ENCODE results near the gene MAST4. TPM values are rescaled to one million over a fixed set of nuclear protein-coding genes. Genes with fewer than 3 reads are reported as not detected.
A peak's percentile ranks its signal among the peaks of the same experiment; 100 is the strongest.

The MAST4 gene
- total and polyA plus RNA-seq, 2 donors (not counting 1 experiment from before 2014, with no cell fraction given): 2.5 to 57.1 TPM

DNA sequence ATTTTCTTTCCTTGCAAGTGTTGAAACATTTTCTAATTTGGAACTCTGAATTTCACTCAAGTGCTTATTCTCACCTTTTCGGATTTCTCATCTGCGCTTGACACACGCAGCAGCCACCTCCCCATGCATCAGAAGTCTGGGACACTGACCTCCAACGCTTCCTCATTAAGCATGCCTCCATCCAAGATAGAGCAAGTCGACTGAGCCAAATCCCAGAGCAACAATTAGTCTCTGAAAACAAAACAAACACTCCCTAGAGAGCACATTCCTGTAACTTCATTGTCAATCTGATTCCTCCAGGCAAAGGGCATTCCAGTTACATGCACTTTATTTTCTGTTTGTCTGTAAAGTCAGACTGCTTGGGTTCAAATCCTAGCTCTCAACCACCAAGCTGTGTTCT lies 594.7 kb downstream of the MAST4 start:
- peaks cover 45% of the 10 kb centered on the region for H4K20me1 ChIP-seq (ENCODE audit: control insufficient read depth, insufficient read depth, low read length, poor library complexity, severe bottlenecking)
- peak overlapping the region; percentile 79 for H3K4me3 Mint-ChIP-seq
- intact Hi-C loops (cut with micrococcal nuclease): loop anchor here (10.0 kb wide), 2 partner anchors 1024 to 1244 kb away; partner anchors contain the start of gene PIK3R1
- H3K9me3 Mint-ChIP-seq (ENCODE audit: insufficient read depth): no peaks in the 10 kb centered on the region
- ChIA-PET CTCF (interaction anchor here (3.5 to 9.8 kb wide), 2 partner anchors 16 to 24 kb away, joined by 37 to 139 read pairs; no protein-coding TSS in a partner anchor), POLR2A (interaction anchor here (1.0 to 1.3 kb wide), 2 partner anchors 13 to 31 kb away, joined by 3 read pairs; no protein-coding TSS in a partner anchor)
- no peaks in the 10 kb centered on the region for H3K27me3 ChIP-seq (replicated peaks in 1 of 4; ENCODE audit: control extremely low read depth in 1 of 4, control insufficient read depth in 3 of 4, insufficient read depth in 4 of 4, low read length in 3 of 4)
- DNase-seq (no peak), ATAC-seq (ENCODE audit: low read depth) (no peak)
- H3K4me1 Mint-ChIP-seq: peaks cover 96% of the 10 kb centered on the region
- H3K4me2 ChIP-seq (replicated peaks; ENCODE audit: low read depth, low read length, poor library complexity, severe bottlenecking): peak overlapping the region; percentile 89
- H3K9me3 ChIP-seq (ENCODE audit: control extremely low read depth in 1 of 3, control insufficient read depth in 2 of 3, insufficient read depth in 1 of 3, low read length in 2 of 3): peaks cover 0 to 9% (median 3%) of the 10 kb centered on the region in 3 donors
- peaks cover 100% of the 10 kb centered on the region for H3K79me2 ChIP-seq (ENCODE audit: control insufficient read depth, insufficient read depth, low read length)
- H3K27ac ChIP-seq (ENCODE audit: low read length in 2 of 2): peak overlapping the region in 1 of 2 donors; percentile 98
- peak overlapping the region in 3 of 5 experiments; percentile 5 to 45 (median 13) for H3K4me3 ChIP-seq (ENCODE audit: control extremely low read depth in 1 of 5, extremely low read depth in 1 of 5, insufficient read depth in 1 of 5, low read depth in 2 of 5, low read length in 4 of 5)
- peaks cover 14 to 83% of the 10 kb centered on the region in 2 experiments for H3K36me3 ChIP-seq (replicated peaks in 1 of 2; ENCODE audit: control extremely low read depth in 1 of 2, control insufficient read depth in 1 of 2, extremely low read depth in 1 of 2, insufficient read depth in 2 of 2, low read length in 1 of 2)
- peak overlapping the region; percentile 25 for H3K9ac ChIP-seq (ENCODE audit: low read length)
- H3K27ac Mint-ChIP-seq: peak overlapping the region; percentile 97
- TF ChIP-seq, protein P1, sequence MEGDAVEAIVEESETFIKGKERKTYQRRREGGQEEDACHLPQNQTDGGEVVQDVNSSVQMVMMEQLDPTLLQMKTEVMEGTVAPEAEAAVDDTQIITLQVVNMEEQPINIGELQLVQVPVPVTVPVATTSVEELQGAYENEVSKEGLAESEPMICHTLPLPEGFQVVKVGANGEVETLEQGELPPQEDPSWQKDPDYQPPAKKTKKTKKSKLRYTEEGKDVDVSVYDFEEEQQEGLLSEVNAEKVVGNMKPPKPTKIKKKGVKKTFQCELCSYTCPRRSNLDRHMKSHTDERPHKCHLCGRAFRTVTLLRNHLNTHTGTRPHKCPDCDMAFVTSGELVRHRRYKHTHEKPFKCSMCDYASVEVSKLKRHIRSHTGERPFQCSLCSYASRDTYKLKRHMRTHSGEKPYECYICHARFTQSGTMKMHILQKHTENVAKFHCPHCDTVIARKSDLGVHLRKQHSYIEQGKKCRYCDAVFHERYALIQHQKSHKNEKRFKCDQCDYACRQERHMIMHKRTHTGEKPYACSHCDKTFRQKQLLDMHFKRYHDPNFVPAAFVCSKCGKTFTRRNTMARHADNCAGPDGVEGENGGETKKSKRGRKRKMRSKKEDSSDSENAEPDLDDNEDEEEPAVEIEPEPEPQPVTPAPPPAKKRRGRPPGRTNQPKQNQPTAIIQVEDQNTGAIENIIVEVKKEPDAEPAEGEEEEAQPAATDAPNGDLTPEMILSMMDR (IDR thresholded peaks at IDR 0.05): no peak
- TF ChIP-seq EZH2 (IDR thresholded peaks at IDR 0.05; ENCODE audit: borderline replicate concordance, insufficient read depth, low read depth, low read length, poor library complexity, severe bottlenecking): no peak
- peaks cover 75 to 80% of the 10 kb centered on the region in 2 donors for H3K4me1 ChIP-seq (ENCODE audit: control insufficient read depth in 2 of 2, insufficient read depth in 2 of 2, low read length in 2 of 2)
- no peaks in the 10 kb centered on the region for H3K27me3 Mint-ChIP-seq
- H2AFZ ChIP-seq (ENCODE audit: insufficient read depth, low read depth, low read length, poor library complexity, severe bottlenecking): no peak overlapping the region
- 89% methylated on average over 5 of the region's 5 CpGs for WGBS (ENCODE audit: insufficient coverage)

All from B cell (primary cell).